CD8-positive, alpha-beta memory T cell (primary cell): ENCODE results near the gene MX2. TPM values are rescaled to one million over a fixed set of nuclear protein-coding genes. Genes with fewer than 3 reads are reported as not detected.
A peak's percentile ranks its signal among the peaks of the same experiment; 100 is the strongest.

Experiments
- CTCF ChIA-PET: fragments of 350-600 bp; sonication (Branson Sonifier 250); formaldehyde crosslinking; loops from one replicate; lab custom pipeline; 2021; ENCODE audit warnings: antibody characterized with exemption; lab: Charles Lee
- POLR2A ChIA-PET: fragments of 350-600 bp; sonication (Branson Sonifier 250); formaldehyde crosslinking; loops from one replicate; lab custom pipeline; 2021; ENCODE audit warnings: antibody characterized with exemption; lab: Charles Lee
- DNase-seq, 5 donors: peaks; one replicate each; pipeline versions ENCODE4 v3.0.0 to v3.0.0-alpha.2; 2020 to 2022; ENCODE audit warnings: mixed read lengths in 1 of 5
- H3K27ac ChIP-seq: one replicate; pipeline ENCODE4 v1.7.0; 2013; ENCODE audit warnings: low read depth, mild to moderate bottlenecking, low read length, moderate library complexity
- H3K27me3 ChIP-seq: 2 replicates; pipeline ENCODE4 v1.7.0; 2013; ENCODE audit warnings: low read length, mild to moderate bottlenecking; ENCODE audit not compliant: insufficient read depth, poor library complexity, severe bottlenecking
- H3K36me3 ChIP-seq: 2 replicates; pipeline ENCODE4 v1.7.0; 2013; ENCODE audit warnings: mild to moderate bottlenecking, low read length, moderate library complexity; ENCODE audit not compliant: insufficient read depth
- H3K4me1 ChIP-seq: 2 replicates; pipeline ENCODE4 v1.7.0; 2013; ENCODE audit warnings: mild to moderate bottlenecking, low read length, moderate library complexity; ENCODE audit not compliant: insufficient read depth
- H3K4me3 ChIP-seq: 2 replicates; pipeline ENCODE4 v1.7.0; 2013; ENCODE audit warnings: mild to moderate bottlenecking, low read length
- H3K9me3 ChIP-seq: 2 replicates; pipeline ENCODE4 v1.7.0; 2013; ENCODE audit warnings: mild to moderate bottlenecking, low read length
- H3K27ac Mint-ChIP-seq, 8 donors: one replicate each; pipeline ENCODE4 v1.8.0; 2020 to 2021; ENCODE audit warnings: mixed read lengths in 8 of 8, mild to moderate bottlenecking in 6 of 8, inconsistent platforms in 3 of 8, moderate library complexity in 3 of 8
- H3K27me3 Mint-ChIP-seq, 2 donors: one replicate each; pipeline ENCODE4 v1.8.0; 2020 to 2021; ENCODE audit warnings: mixed read lengths in 2 of 2, mild to moderate bottlenecking in 1 of 2, moderate library complexity in 1 of 2
- H3K36me3 Mint-ChIP-seq, 3 donors: one replicate each; pipeline ENCODE4 v1.8.0; 2020 to 2021; ENCODE audit warnings: mixed read lengths in 3 of 3, inconsistent platforms in 1 of 3, mild to moderate bottlenecking in 1 of 3
- H3K4me1 Mint-ChIP-seq, 3 donors: one replicate each; pipeline ENCODE4 v1.8.0; 2020 to 2021; ENCODE audit warnings: mixed read lengths in 3 of 3, inconsistent platforms in 1 of 3, mild to moderate bottlenecking in 1 of 3
- H3K4me3 Mint-ChIP-seq, 7 donors: one replicate each; pipeline ENCODE4 v1.8.0; 2020 to 2021; ENCODE audit warnings: mixed read lengths in 7 of 7, mild to moderate bottlenecking in 6 of 7, moderate library complexity in 4 of 7, inconsistent platforms in 2 of 7
- H3K9me3 Mint-ChIP-seq, 5 donors: one replicate each; pipeline ENCODE4 v1.8.0; 2020 to 2022; ENCODE audit warnings: mixed read lengths in 5 of 5, mild to moderate bottlenecking in 3 of 5, moderate library complexity in 2 of 5, inconsistent platforms in 1 of 5
- polyA plus RNA-seq: library from polyadenylated mRNA; unstranded; fragments of 300-500 nt; fragmentation: Illumina TruSeq; gene quantifications from one replicate; pipeline ENCODE4 v1.2.3, GENCODE V29; 2021
- total RNA-seq, 2 experiments: library from RNA; stranded (reverse); gene quantifications; one replicate each; pipeline ENCODE4 v1.2.3, GENCODE V29; 2021

The MX2 gene
- total and polyA plus RNA-seq, 3 experiments from 2014 or later = 13.2 to 37.2 (median 17.1) TPM

DNA sequence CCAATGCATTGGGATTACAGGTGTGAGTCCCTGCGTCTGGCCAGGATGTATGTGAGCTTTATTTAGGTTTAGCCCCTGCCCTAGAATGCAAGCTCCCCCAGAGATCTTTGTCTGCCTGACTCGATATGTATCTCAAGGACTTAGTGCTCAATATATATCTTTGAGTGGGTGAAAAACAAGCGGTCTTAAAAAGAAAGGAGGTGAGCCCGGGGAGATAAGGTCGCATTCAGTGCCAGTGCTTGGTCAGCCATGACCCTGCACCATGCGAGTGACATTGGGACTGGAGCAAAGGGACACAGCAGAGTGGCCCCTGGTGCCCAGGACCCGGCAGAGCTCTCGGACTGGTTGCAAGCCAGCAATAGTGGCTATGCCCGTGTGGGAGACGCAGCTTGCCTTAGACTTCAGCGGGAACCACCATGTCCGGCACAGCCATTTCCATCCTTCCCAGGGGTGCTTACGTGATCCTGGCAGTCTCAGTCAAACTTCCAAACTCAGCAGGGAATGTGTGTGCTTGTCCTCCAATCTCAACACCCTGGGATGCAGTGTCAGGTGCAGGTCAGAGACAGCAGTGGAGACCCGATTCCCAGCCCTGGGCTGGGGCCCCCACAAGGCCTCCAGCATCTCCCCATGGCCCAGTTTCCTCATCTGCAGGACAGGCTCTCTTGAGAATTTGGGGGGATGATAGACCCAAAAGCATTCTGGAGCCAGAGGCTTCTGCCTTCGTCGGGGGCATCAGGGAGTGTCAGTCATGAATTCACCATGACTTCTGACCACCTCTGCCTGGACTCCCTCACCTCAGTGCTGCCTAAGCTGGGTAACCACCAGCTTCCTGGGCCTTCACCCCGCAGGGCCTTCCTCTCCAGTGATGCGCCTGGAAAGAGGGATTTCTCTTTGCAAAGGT is 1.8 kb downstream of the MX2 start:
- H3K4me3 ChIP-seq = peak overlapping the region; percentile 91
- Mint-ChIP-seq H3K4me1 (peaks cover 45 to 73% (median 64%) of the 10 kb centered on the region in 3 donors), H3K9me3 (peaks cover 0 to 2% (median 0%) of the 10 kb centered on the region in 5 donors), H3K27ac (peak overlapping the region; percentile 98 to 100 (median 99)), H3K36me3 (peaks cover 6 to 53% (median 13%) of the 10 kb centered on the region in 3 donors), H3K27me3 (peaks cover 0 to 7% of the 10 kb centered on the region in 2 donors), H3K4me3 (peak overlapping the region; percentile 84 to 96 (median 94))
- H3K4me1 ChIP-seq = peaks cover 47% of the 10 kb centered on the region
- DNase-seq = peak in 1 of 5 donors; percentile 45
- H3K27me3 ChIP-seq = no peaks in the 10 kb centered on the region
- no peaks in the 10 kb centered on the region for H3K36me3 ChIP-seq
- H3K9me3 ChIP-seq = no peaks in the 10 kb centered on the region
- ChIA-PET POLR2A (interaction anchor here (3.5 kb wide), 1 partner anchor 62 kb away, joined by 19 read pairs; the partner anchor contains the start of gene MX1), CTCF (interaction anchor here (2.2 kb wide), 1 partner anchor 80 kb away, joined by 6 read pairs; no protein-coding TSS in a partner anchor)
- peak overlapping the region; percentile 98 for H3K27ac ChIP-seq

GRCh38 chr21:41364308-41364707 is 2.5 kb downstream of the MX2 start:
- DNase-seq = peak in 1 of 5 donors; percentile 37
- Histone ChIP-seq H3K27ac (no peak overlapping the region), H3K36me3 (no peaks in the 10 kb centered on the region), H3K4me1 (peaks cover 54% of the 10 kb centered on the region), H3K9me3 (no peaks in the 10 kb centered on the region), H3K4me3 (no peak overlapping the region), H3K27me3 (no peaks in the 10 kb centered on the region)
- ChIA-PET CTCF (no interaction called here), POLR2A (interaction anchor here (3.5 kb wide), 1 partner anchor 62 kb away, joined by 19 read pairs; the partner anchor contains the start of gene MX1)
- H3K9me3 Mint-ChIP-seq = peaks cover 0 to 2% (median 0%) of the 10 kb centered on the region in 5 donors
- H3K27ac Mint-ChIP-seq = peak overlapping the region; percentile 90 to 100 (median 99)
- H3K4me3 Mint-ChIP-seq = peak overlapping the region in 5 of 7 donors; percentile 66 to 95 (median 84)
- H3K4me1 Mint-ChIP-seq = peaks cover 51 to 80% (median 71%) of the 10 kb centered on the region in 3 donors
- H3K27me3 Mint-ChIP-seq = peaks cover 0 to 7% of the 10 kb centered on the region in 2 donors
- H3K36me3 Mint-ChIP-seq = peaks cover 6 to 55% (median 13%) of the 10 kb centered on the region in 3 donors

DNA sequence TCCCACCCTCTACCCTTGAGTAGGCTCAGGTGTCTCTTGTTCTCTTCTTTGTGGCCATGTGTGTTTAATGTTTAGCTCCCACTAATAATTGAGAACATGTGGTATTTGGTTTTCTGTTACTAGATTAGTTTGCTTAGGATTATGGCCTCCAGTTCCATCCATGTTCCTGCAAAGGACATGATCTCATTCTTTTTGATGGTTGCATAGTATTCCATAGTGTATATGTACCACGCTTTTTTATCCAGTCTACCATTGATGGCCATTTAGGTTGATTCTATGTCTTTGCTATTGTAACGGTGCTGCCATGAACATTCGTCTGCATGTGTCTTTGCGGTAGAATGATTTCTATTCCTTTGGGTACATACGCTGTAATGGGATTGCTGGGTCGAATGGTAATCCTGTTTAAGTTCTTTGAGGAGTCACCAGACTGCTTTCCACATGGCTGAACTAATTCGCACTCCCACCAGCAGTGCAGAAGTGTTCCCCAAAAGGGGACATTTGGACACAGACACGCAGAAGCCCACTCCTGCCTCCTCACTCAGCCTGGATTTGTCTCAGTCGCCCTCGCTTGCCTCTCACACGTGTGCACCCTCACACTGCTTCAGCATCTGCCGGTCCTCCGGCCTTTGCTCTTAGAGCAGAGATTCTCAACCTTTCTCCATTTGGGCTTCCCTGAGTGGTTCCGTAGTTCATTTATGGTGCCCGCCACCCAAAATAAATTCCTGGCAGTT is 3.7 kb downstream of the MX2 start:
- H3K27ac Mint-ChIP-seq = peak overlapping the region; percentile 12 to 98 (median 77)
- peaks cover 0 to 2% (median 0%) of the 10 kb centered on the region in 5 donors for H3K9me3 Mint-ChIP-seq
- peaks cover 0 to 7% of the 10 kb centered on the region in 2 donors for H3K27me3 Mint-ChIP-seq
- peak overlapping the region in 2 of 7 donors; percentile 26 to 66 for H3K4me3 Mint-ChIP-seq
- H3K36me3 Mint-ChIP-seq = peaks cover 6 to 62% (median 15%) of the 10 kb centered on the region in 3 donors
- DNase-seq = peak in 1 of 5 donors; percentile 15
- ChIA-PET CTCF (no interaction called here), POLR2A (no interaction called here)
- no peaks in the 10 kb centered on the region for H3K36me3 ChIP-seq
- no peak overlapping the region for H3K4me3 ChIP-seq
- peaks cover 60 to 90% (median 79%) of the 10 kb centered on the region in 3 donors for H3K4me1 Mint-ChIP-seq
- no peaks in the 10 kb centered on the region for H3K27me3 ChIP-seq
- peaks cover 63% of the 10 kb centered on the region for H3K4me1 ChIP-seq
- no peaks in the 10 kb centered on the region for H3K9me3 ChIP-seq
- no peak overlapping the region for H3K27ac ChIP-seq

- Mint-ChIP-seq H3K36me3 (peaks cover 6 to 64% (median 15%) of the 10 kb centered on the region in 3 donors), H3K27me3 (peaks cover 0 to 7% of the 10 kb centered on the region in 2 donors), H3K4me1 (peaks cover 63 to 91% (median 86%) of the 10 kb centered on the region in 3 donors), H3K4me3 (peak overlapping the region in 2 of 7 donors; percentile 10 to 66), H3K9me3 (peaks cover 0 to 2% (median 0%) of the 10 kb centered on the region in 5 donors), H3K27ac (peak overlapping the region in 6 of 8 donors; percentile 15 to 98 (median 57))
- Histone ChIP-seq H3K9me3 (no peaks in the 10 kb centered on the region), H3K27ac (no peak overlapping the region), H3K4me3 (no peak overlapping the region), H3K36me3 (no peaks in the 10 kb centered on the region), H3K27me3 (no peaks in the 10 kb centered on the region), H3K4me1 (peaks cover 64% of the 10 kb centered on the region)
- CTCF ChIA-PET = no interaction called here
- DNase-seq = peak in 1 of 5 donors; percentile 32
- POLR2A ChIA-PET = no interaction called here
Measured at GRCh38 chr21:41366522-41367151, 4.8 kb downstream of the MX2 start.

DNA sequence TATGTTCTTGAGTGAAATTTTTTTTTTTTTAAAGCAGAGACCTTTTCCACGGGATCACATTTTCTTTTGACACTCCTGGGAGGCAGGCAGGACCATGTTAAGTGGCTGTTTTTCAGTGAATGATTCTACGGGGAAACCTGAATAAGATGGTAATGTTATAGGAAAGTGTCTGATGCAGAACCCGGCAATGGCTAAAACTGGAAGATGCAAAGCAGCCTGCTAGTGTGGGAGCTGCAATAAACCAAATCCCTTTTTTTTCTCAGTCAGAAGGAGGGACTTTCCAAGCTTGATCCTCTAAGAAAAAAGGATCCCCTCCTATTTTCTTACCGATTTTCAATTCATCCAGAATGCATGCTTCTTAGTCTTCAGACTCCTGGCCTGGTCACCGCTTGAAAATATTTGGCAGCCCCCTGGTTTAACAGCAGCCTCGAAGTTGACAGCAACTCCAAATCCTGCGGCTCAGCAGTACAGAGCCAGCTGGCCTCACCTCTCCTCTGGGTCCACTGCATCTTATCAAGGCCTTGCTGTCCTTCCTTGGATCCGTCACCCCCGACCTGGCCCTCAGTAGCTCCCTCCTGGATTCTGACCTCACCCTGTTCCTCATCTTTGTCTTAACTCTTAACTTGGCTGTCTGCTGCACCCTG is 5.6 kb downstream of the MX2 start:
- Histone ChIP-seq H3K36me3 (no peaks in the 10 kb centered on the region), H3K9me3 (no peaks in the 10 kb centered on the region), H3K4me3 (no peak overlapping the region), H3K4me1 (peaks cover 71% of the 10 kb centered on the region), H3K27ac (no peak overlapping the region), H3K27me3 (no peaks in the 10 kb centered on the region)
- Mint-ChIP-seq H3K36me3 (peaks cover 6 to 58% (median 15%) of the 10 kb centered on the region in 3 donors), H3K27ac (peak overlapping the region; percentile 10 to 98 (median 91)), H3K4me3 (peak overlapping the region in 2 of 7 donors; percentile 26 to 33), H3K4me1 (peaks cover 62 to 89% (median 84%) of the 10 kb centered on the region in 3 donors), H3K9me3 (peaks cover 0 to 2% (median 0%) of the 10 kb centered on the region in 5 donors), H3K27me3 (peaks cover 0 to 2% of the 10 kb centered on the region in 2 donors)
- POLR2A ChIA-PET = no interaction called here
- DNase-seq = peak in 1 of 5 donors; percentile 10
- CTCF ChIA-PET = no interaction called here

GRCh38 chr21:41367945-41368734 is 6.3 kb downstream of the MX2 start:
- H3K36me3 ChIP-seq = no peaks in the 10 kb centered on the region
- no peaks in the 10 kb centered on the region for H3K9me3 ChIP-seq
- Mint-ChIP-seq H3K27ac (peak overlapping the region; percentile 81 to 98 (median 92)), H3K4me1 (peaks cover 57 to 90% (median 77%) of the 10 kb centered on the region in 3 donors), H3K27me3 (no peaks in the 10 kb centered on the region), H3K4me3 (peak overlapping the region in 6 of 7 donors; percentile 76 to 93 (median 88)), H3K36me3 (peaks cover 6 to 55% (median 15%) of the 10 kb centered on the region in 3 donors), H3K9me3 (peaks cover 0 to 2% (median 0%) of the 10 kb centered on the region in 5 donors)
- peak in 1 of 5 donors; percentile 11 for DNase-seq
- peak overlapping the region; percentile 58 for H3K4me3 ChIP-seq
- ChIA-PET CTCF (interaction anchor here (1.6 kb wide), 1 partner anchor 57 kb away, joined by 4 read pairs; the partner anchor contains the start of gene MX1), POLR2A (interaction anchor here (2.7 kb wide), 1 partner anchor 58 kb away, joined by 21 read pairs; the partner anchor contains the start of gene MX1)
- peaks cover 67% of the 10 kb centered on the region for H3K4me1 ChIP-seq
- no peaks in the 10 kb centered on the region for H3K27me3 ChIP-seq
- peak overlapping the region; percentile 57 for H3K27ac ChIP-seq
